ENCODE data around the gene KNL1. TPM values are rescaled to one million over a fixed set of nuclear protein-coding genes. Genes with fewer than 3 reads are reported as not detected.

The KNL1 gene
- total and polyA plus RNA-seq, 2 of the 8 experiments (the other 6 are each of a cell fraction or from before 2014, with no cell fraction given) = 4.4 to 22.5 TPM

DNA sequence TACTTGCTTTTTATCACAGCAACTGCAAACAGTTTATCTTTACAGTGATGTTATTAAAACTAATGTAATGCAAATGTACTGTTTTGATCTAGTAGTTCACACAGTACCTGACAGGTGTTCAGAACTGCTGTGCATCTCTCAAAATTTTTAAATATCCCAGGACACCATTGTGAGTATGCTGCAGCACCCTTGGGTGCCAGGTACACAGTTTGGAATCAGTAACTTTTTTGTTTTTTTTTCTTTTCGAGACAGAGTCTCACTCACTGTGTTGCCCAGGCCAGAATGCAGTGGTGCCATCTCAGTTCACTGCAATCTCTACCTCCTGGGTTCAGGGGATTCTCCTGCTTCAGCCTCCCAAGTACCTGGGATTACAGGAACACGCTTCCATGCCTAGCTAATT is 3.0 kb downstream of the KNL1 start:
- Histone ChIP-seq H3K23ac (ENCODE audit: insufficient read length) (no peak overlapping the region), H3K27me3 (replicated peaks in 1 of 4; ENCODE audit: control insufficient read depth in 3 of 4, extremely low read depth in 1 of 4, insufficient read depth in 3 of 4, low read length in 3 of 4) (no peaks in the 10 kb centered on the region), H4K5ac (ENCODE audit: insufficient read length, low read depth, low read length) (no peak overlapping the region), H3K9ac (replicated peaks in 1 of 4; ENCODE audit: extremely low read depth in 1 of 4, low read depth in 3 of 4, low read length in 3 of 4) (no peak overlapping the region), H3K4me3 (ENCODE audit: extremely low read depth in 1 of 4, insufficient read depth in 2 of 4, low read depth in 3 of 4, low read length in 4 of 4) (no peak overlapping the region), H3K14ac (ENCODE audit: insufficient read length) (no peak overlapping the region), H2BK120ac (replicated peaks; ENCODE audit: low read depth, low read length) (no peak overlapping the region), H3K79me1 (ENCODE audit: low read depth, low read length) (peaks cover 2% of the 10 kb centered on the region; the same call in 1 of the 2 replicates), H4K8ac (ENCODE audit: extremely low read depth, insufficient read depth, low read length) (no peak overlapping the region), H3K4me2 (ENCODE audit: insufficient read depth in 1 of 2, low read depth in 2 of 2, low read length in 2 of 2) (no peak overlapping the region), H4K20me1 (replicated peaks in 1 of 2; ENCODE audit: control insufficient read depth in 1 of 2, insufficient read depth in 2 of 2, low read length in 2 of 2) (no peaks in the 10 kb centered on the region), H2AK5ac (ENCODE audit: low read depth, low read length) (no peak overlapping the region), H3K56ac (replicated peaks; ENCODE audit: insufficient read length, low read depth, low read length) (no peak overlapping the region), H3K4ac (replicated peaks; ENCODE audit: insufficient read length, low read depth, low read length) (no peak overlapping the region), H2BK5ac (ENCODE audit: low read depth, low read length) (no peak overlapping the region), H2BK20ac (ENCODE audit: low read length) (no peak overlapping the region), H3K4me1 (replicated peaks in 1 of 4; ENCODE audit: control insufficient read depth in 3 of 4, insufficient read depth in 4 of 4, low read length in 3 of 4) (peaks cover 0 to 2% (median 0%) of the 10 kb centered on the region in 4 experiments; a peak in 1 of 7 replicates), H2AFZ (ENCODE audit: low read length) (no peak overlapping the region), H3K23me2 (ENCODE audit: low read depth, low read length) (peaks cover 4% of the 10 kb centered on the region; the same call in 1 of the 2 replicates), H4K91ac (replicated peaks; ENCODE audit: insufficient read length, low read length) (no peak overlapping the region), H3K79me2 (ENCODE audit: control insufficient read depth in 1 of 2, insufficient read depth in 2 of 2, low read length in 2 of 2) (peaks cover 0 to 16% of the 10 kb centered on the region in 2 experiments; a peak in 2 of 4 replicates), H2BK12ac (ENCODE audit: low read depth, low read length) (no peak overlapping the region), H3K36me3 (ENCODE audit: control insufficient read depth in 2 of 4, insufficient read depth in 4 of 4, low read length in 3 of 4) (no peaks in the 10 kb centered on the region), H3K9me3 (ENCODE audit: insufficient read depth in 2 of 2, low read depth in 1 of 2, low read length in 1 of 2) (no peaks in the 10 kb centered on the region), H2BK15ac (ENCODE audit: low read length) (no peak overlapping the region), H3K27ac (ENCODE audit: low read depth, low read length) (no peak overlapping the region), H3K18ac (ENCODE audit: extremely low read depth, low read length) (no peak overlapping the region)
- TF ChIP-seq TCF12 (IDR thresholded peaks at IDR 0.05; ENCODE audit: low read depth, low read length) (no peak), KDM1A (IDR thresholded peaks at IDR 0.05; ENCODE audit: borderline replicate concordance, low read length) (no peak), POLR2A (IDR thresholded peaks at IDR 0.05; ENCODE audit: control extremely low read depth in 1 of 2, low read depth in 2 of 2, low read length in 2 of 2) (no peak), TAF1 (IDR thresholded peaks at IDR 0.05; ENCODE audit: low read depth, low read length) (no peak), SAP30 (IDR thresholded peaks at IDR 0.05; ENCODE audit: insufficient read depth, insufficient replicate concordance, low read length) (no peak), SIN3A (conservative IDR thresholded peaks at IDR 0.05 in 1 of 2, IDR thresholded peaks at IDR 0.05 in 1 of 2; ENCODE audit: low read depth in 1 of 2, low read length in 2 of 2) (no peak), TBP (IDR thresholded peaks at IDR 0.05; ENCODE audit: low read depth, low read length) (no peak), PHF8 (conservative IDR thresholded peaks at IDR 0.05; ENCODE audit: low read depth, low read length) (no peak), SUZ12 (IDR thresholded peaks at IDR 0.05; ENCODE audit: low read length) (no peak)
- ChIA-PET POLR2A (ENCODE audit: partially characterized antibody) (no interaction called here), CTCF (ENCODE audit: partially characterized antibody) (interaction anchor here (0.6 kb wide), 1 partner anchor 66 kb away, joined by 3 read pairs; no protein-coding TSS in a partner anchor)
- DNase-seq (ENCODE audit: low read depth in 1 of 2, low spot score in 2 of 2) (no peak), FAIRE-seq (no peak)
- WGBS, 2 experiments (ENCODE audit: extremely low coverage in 1 of 2, insufficient coverage in 1 of 2, insufficient read length in 1 of 2, insufficient replicate concordance in 2 of 2, low coverage in 1 of 2, low lambda C conversion rate in 2 of 2, missing lambda C conversion rate in 1 of 2) = 100% methylated on average over 2 of the region's 2 CpGs; no CpG with 5 or more reads in 1 of the 2 experiments

Data from H1 (cell line).